Uterus (tissue), 2 donors: Measurements from ENCODE around the gene PTPRM.

Experiments used
- CTCF ChIP-seq, 4 experiments: fragments of 200-600 bp in 2 of 4; fragments of 450-650 bp in 2 of 4; sonication (generic) in 2 of 4; IDR thresholded peaks; one replicate each; pipeline ENCODE4 v1.5.1; 2016 to 2019; ENCODE audit warnings: antibody characterized with exemption in 4 of 4, mild to moderate bottlenecking in 2 of 4, moderate library complexity in 1 of 4
- POLR2A ChIP-seq, 2 donors: fragments of 450-650 bp; IDR thresholded peaks; one replicate each; pipeline ENCODE4 v1.6.1; 2016; ENCODE audit warnings: antibody characterized with exemption in 2 of 2, mild to moderate bottlenecking in 1 of 2, moderate library complexity in 1 of 2

- TF ChIP-seq CTCF (IDR thresholded peaks at IDR 0.05), result no peak
- no peak for TF ChIP-seq POLR2A (IDR thresholded peaks at IDR 0.05)
These were observed 374.4 kb downstream of the PTPRM start for GRCh38 chr18:7941533-7941932.
